22Rv1 (cell line): ENCODE measurements around the gene FDPS.

Experiments used
- CTCF ChIP-seq: fragments of 450-650 bp; IDR thresholded peaks from 2 replicates; pipeline ENCODE4 v1.5.1; 2017; ENCODE audit warnings: mild to moderate bottlenecking
- ZFX ChIP-seq: fragments of 450-650 bp; IDR thresholded peaks from 2 replicates; pipeline ENCODE4 v1.6.1; 2017; ENCODE audit warnings: antibody characterized with exemption, borderline replicate concordance

- TF ChIP-seq CTCF (no peak), ZFX (no peak)
Measured at GRCh38 chr1:155278689-155279160, 29.9 kb upstream of the FDPS start.
